ENCODE measurements around the gene MSLN. TPM values are rescaled to one million over a fixed set of nuclear protein-coding genes. Genes with fewer than 3 reads are reported as not detected.

Gene MSLN
- total and polyA plus RNA-seq, 9 of the 15 experiments (the other 6 are each of a cell fraction or from before 2014, with no cell fraction given): not detected

DNA sequence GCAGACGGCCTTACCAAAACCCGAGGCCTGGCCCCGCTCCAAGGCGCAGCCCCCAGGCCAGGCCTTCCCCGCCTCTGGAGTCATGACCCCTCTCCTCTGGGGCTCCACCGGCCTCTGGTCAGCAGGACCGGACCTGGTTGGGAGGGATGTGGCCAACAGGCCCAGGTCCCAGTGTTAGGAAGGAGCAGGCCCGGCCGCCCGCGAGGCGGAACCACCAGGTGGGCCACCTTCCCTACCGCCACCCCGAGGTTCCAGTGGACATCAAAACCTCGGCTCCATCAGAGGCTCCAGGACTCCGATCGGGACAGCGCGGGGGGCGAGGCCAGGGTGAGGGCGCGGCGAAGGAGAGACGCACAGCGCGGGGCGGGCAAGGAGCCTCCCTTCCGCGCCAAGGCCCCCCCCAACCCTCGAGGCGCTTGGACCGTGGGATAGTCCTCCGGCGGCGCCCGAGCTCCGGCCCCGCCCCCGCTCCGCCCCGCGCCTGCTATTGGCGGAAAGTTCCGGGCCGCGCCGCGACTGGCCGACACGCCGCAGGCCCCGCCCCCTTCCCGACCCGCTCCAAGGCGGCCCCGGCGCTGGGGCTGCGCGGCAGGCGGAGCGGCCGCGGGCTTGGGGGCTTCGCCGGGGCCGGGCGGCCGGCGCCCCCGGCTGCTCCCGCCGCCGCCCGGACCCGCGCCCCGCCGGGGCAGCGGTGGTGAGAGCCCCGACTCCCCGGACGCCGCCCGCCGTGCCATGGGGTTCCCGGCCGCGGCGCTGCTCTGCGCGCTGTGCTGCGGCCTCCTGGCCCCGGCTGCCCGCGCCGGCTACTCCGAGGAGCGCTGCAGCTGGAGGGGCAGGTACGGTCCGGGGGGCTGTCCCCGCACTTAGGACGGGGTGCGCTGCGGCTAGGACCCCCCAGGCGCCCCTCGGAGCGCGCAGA, 45.7 kb upstream of the MSLN start, which contains the start of gene METRN:
TSS of gene METRN (plus strand) at position 561 of the 919 bp plus-strand sequence. CDS start at position 733, 172 bp downstream.
- H3K36me3 ChIP-seq (ENCODE audit: control insufficient read depth, insufficient read depth, low read length): peaks cover 19% of the 10 kb centered on the region; the same call in 2 of the 3 replicates
- ATAC-seq: peak; percentile 84
- H3K4me2 ChIP-seq (ENCODE audit: insufficient read depth, low read length): peak within 1 kb of the TSS; percentile 77
- H3K9me1 ChIP-seq (ENCODE audit: control insufficient read depth, insufficient read depth, low read length): peaks cover 3% of the 10 kb centered on the region
- intact Hi-C loops (cut with micrococcal nuclease): loop anchor here (2.0 to 5.0 kb wide), 2 partner anchors 14 to 92 kb away; no protein-coding TSS in a partner anchor
- CTCF ChIA-PET (ENCODE audit: low intra/inter-chr PET ratio): interaction anchor here (0.9 to 1.3 kb wide), 2 partner anchors 26 to 71 kb away, joined by 3 to 9 read pairs; partner anchors contain the start of gene CIAO3
- peak; percentile 60 for FAIRE-seq
- BruUV-seq (replicated peaks): no TSS peak
- DNase-seq (ENCODE audit: extremely low read depth in 1 of 4, low spot score in 3 of 4): peak; percentile 87 to 95 (median 91)
- H3K27me3 ChIP-seq (ENCODE audit: control insufficient read depth in 2 of 2, insufficient read depth in 2 of 2, low read length in 2 of 2): no peaks in the 10 kb centered on the region
- H3K9me3 ChIP-seq (replicated peaks; ENCODE audit: control insufficient read depth, insufficient read depth, low read depth, low read length): no peaks in the 10 kb centered on the region
- H3K79me2 ChIP-seq (ENCODE audit: control insufficient read depth, insufficient read depth, low read length): peaks cover 20% of the 10 kb centered on the region
- peaks cover 12 to 85% of the 10 kb centered on the region in 2 experiments; a peak in 4 of 5 replicates for H3K4me1 ChIP-seq (replicated peaks in 1 of 2; ENCODE audit: control insufficient read depth in 2 of 2, insufficient read depth in 2 of 2, low read length in 2 of 2)
- peaks cover 7% of the 10 kb centered on the region; the same call in 1 of the 2 replicates for H4K20me1 ChIP-seq (replicated peaks; ENCODE audit: control insufficient read depth, insufficient read depth, low read length)
- peak within 1 kb of the TSS; percentile 42 to 92; a peak in 3 of 4 replicates for H3K9ac ChIP-seq (ENCODE audit: insufficient read depth in 1 of 2, low read depth in 2 of 2, low read length in 2 of 2)
- peak within 1 kb of the TSS; percentile 68 for H3K4me3 ChIP-seq
- in situ Hi-C loops (cut with MboI): loop anchor here (5.0 to 10.0 kb wide), 2 partner anchors 72 to 340 kb away; partner anchors contain the start of genes CHTF18 and RPUSD1
- POLR2A ChIA-PET: interaction anchor here (0.6 to 1.7 kb wide), 8 partner anchors 11 to 345 kb away, joined by 3 to 5 read pairs (median 4); partner anchors contain the start of genes CCDC78 and WDR24
- H3K27ac ChIP-seq (ENCODE audit: extremely low read depth, low read depth, low read length): peak within 1 kb of the TSS; percentile 35; the same call in 2 of the 3 replicates
- 7% methylated on average over 88 of the region's 108 CpGs for WGBS (ENCODE audit: insufficient coverage, low coverage, missing lambda C conversion rate)
- peak within 1 kb of the TSS; percentile 75 for H2AFZ ChIP-seq (ENCODE audit: low read depth, low read length)
- TF ChIP-seq SP2 (IDR thresholded peaks at IDR 0.05; ENCODE audit: extremely low read depth, low read depth, low read length, poor library complexity, severe bottlenecking): peak; percentile 41
- TF ChIP-seq RBM25 (IDR thresholded peaks at IDR 0.05; ENCODE audit: low read depth, low read length, severe bottlenecking): peak; percentile 95
- TF ChIP-seq SP1 (CRISPR knock-in tag; IDR thresholded peaks at IDR 0.05): peak; percentile 54; the same call in 1 of the 2 replicates
- TF ChIP-seq ZNF584 (CRISPR knock-in tag; IDR thresholded peaks at IDR 0.05; ENCODE audit: low read depth): no peak
- TF ChIP-seq, protein P1, sequence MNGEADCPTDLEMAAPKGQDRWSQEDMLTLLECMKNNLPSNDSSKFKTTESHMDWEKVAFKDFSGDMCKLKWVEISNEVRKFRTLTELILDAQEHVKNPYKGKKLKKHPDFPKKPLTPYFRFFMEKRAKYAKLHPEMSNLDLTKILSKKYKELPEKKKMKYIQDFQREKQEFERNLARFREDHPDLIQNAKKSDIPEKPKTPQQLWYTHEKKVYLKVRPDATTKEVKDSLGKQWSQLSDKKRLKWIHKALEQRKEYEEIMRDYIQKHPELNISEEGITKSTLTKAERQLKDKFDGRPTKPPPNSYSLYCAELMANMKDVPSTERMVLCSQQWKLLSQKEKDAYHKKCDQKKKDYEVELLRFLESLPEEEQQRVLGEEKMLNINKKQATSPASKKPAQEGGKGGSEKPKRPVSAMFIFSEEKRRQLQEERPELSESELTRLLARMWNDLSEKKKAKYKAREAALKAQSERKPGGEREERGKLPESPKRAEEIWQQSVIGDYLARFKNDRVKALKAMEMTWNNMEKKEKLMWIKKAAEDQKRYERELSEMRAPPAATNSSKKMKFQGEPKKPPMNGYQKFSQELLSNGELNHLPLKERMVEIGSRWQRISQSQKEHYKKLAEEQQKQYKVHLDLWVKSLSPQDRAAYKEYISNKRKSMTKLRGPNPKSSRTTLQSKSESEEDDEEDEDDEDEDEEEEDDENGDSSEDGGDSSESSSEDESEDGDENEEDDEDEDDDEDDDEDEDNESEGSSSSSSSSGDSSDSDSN (IDR thresholded peaks at IDR 0.05; ENCODE audit: borderline replicate concordance in 1 of 2, low read depth in 2 of 2, low read length in 2 of 2): peak in 1 of 2 experiments; percentile 32; a peak in 1 of 4 replicates
- no peak for TF ChIP-seq MEF2D (tag; conservative IDR thresholded peaks at IDR 0.05; ENCODE audit: low read depth)
- TF ChIP-seq HIVEP1 (CRISPR knock-in tag; IDR thresholded peaks at IDR 0.05): no peak
- TF ChIP-seq PCBP1 (IDR thresholded peaks at IDR 0.05; ENCODE audit: low read depth, low read length, poor library complexity, severe bottlenecking): peak; percentile 60
- no peak; the same call in 1 of the 2 replicates for TF ChIP-seq ZFX (CRISPR knock-in tag; IDR thresholded peaks at IDR 0.05)
- TF ChIP-seq TGIF2 (CRISPR knock-in tag; IDR thresholded peaks at IDR 0.05): peak; percentile 46; the same call in 1 of the 2 replicates
- TF ChIP-seq HDAC1 (IDR thresholded peaks at IDR 0.05): peak in 1 of 2 experiments; percentile 32; a peak in 1 of 4 replicates
